ENCODE results near the gene GGA1. TPM values are rescaled to one million over a fixed set of nuclear protein-coding genes. Genes with fewer than 3 reads are reported as not detected.
"Not testable (repeated sequence)": the region's sequence is repeated elsewhere in the genome, so short reads cannot be mapped to it uniquely, and the experiment has no call there.

The GGA1 gene
- total RNA-seq, 4 donors from 2014 or later: 16.7 to 78.0 (median 35.3) TPM

- H3K4me3 ChIP-seq: no peak overlapping the region
- no peaks in the 10 kb centered on the region for H3K9me3 ChIP-seq
- TF ChIP-seq POLR2A (IDR thresholded peaks at IDR 0.05): no peak
- TF ChIP-seq, protein P1, sequence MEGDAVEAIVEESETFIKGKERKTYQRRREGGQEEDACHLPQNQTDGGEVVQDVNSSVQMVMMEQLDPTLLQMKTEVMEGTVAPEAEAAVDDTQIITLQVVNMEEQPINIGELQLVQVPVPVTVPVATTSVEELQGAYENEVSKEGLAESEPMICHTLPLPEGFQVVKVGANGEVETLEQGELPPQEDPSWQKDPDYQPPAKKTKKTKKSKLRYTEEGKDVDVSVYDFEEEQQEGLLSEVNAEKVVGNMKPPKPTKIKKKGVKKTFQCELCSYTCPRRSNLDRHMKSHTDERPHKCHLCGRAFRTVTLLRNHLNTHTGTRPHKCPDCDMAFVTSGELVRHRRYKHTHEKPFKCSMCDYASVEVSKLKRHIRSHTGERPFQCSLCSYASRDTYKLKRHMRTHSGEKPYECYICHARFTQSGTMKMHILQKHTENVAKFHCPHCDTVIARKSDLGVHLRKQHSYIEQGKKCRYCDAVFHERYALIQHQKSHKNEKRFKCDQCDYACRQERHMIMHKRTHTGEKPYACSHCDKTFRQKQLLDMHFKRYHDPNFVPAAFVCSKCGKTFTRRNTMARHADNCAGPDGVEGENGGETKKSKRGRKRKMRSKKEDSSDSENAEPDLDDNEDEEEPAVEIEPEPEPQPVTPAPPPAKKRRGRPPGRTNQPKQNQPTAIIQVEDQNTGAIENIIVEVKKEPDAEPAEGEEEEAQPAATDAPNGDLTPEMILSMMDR (IDR thresholded peaks at IDR 0.05): no peak
- peaks cover 0 to 6% of the 10 kb centered on the region in 2 donors for H3K4me1 ChIP-seq
- intact Hi-C loops (cut with DNase I; ENCODE audit: low total_unique reads): no loop called here
- H3K27me3 ChIP-seq: no peaks in the 10 kb centered on the region
- H3K27ac ChIP-seq: no peak overlapping the region
- H3K36me3 ChIP-seq: no peaks in the 10 kb centered on the region
- no peak for DNase-seq
Measured at GRCh38 chr22:37654563-37655251, 46.1 kb downstream of the GGA1 start.

DNA sequence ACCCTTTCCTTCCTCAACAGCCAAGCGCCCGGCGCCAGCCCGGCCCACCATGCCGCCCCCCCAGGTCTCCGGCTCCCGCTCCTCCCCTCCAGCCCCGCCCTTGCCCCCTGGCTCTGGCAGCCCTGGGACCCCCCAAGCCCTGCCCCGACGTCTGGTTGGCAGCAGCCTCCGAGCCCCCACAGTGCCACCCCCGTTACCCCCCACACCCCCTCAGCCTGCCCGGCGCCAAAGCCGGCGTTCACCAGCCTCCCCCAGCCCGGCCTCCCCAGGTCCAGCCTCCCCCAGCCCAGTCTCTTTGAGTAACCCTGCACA is 46.6 kb downstream of the GGA1 start:
- TF ChIP-seq, protein P1 (IDR thresholded peaks at IDR 0.05): no peak
- TF ChIP-seq POLR2A (IDR thresholded peaks at IDR 0.05): no peak
- no peak overlapping the region for H3K27ac ChIP-seq

DNA sequence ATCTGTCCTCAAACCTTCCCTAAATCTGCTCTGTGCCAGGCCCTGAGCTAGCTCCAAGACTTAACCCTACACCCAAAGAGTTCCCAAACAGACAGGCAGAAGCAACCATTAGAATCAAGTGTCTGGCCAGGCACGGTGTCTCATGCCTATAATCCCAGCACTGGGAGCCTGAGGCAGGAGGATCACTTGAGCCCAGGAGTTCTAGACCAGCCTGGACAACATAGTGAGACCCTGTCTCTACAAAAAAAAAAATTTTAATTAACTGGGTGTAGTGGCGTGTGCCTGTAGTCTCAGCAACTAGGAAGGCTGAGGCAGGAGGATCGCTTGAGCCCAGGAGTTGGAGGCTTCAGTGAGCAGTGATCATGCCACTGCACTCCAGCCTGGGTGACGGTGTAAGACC is 47.9 kb downstream of the GGA1 start:
- H3K9me3 ChIP-seq; DNase-seq; H3K27me3 ChIP-seq; H3K4me3 ChIP-seq; H3K36me3 ChIP-seq; H3K27ac ChIP-seq; intact Hi-C loops (cut with DNase I; ENCODE audit: low total_unique reads): not testable (repeated sequence)
- H3K4me1 ChIP-seq: peaks cover 0 to 11% of the 10 kb centered on the region in 2 donors

More for the DNA sequence above, 46.6 kb downstream of the GGA1 start:
- no peak overlapping the region for H3K4me3 ChIP-seq
- DNase-seq: no peak
- H3K4me1 ChIP-seq: peaks cover 0 to 8% of the 10 kb centered on the region in 2 donors
- intact Hi-C loops (cut with DNase I; ENCODE audit: low total_unique reads): no loop called here
- H3K36me3 ChIP-seq: no peaks in the 10 kb centered on the region
- H3K27me3 ChIP-seq: no peaks in the 10 kb centered on the region
- no peaks in the 10 kb centered on the region for H3K9me3 ChIP-seq

DNA sequence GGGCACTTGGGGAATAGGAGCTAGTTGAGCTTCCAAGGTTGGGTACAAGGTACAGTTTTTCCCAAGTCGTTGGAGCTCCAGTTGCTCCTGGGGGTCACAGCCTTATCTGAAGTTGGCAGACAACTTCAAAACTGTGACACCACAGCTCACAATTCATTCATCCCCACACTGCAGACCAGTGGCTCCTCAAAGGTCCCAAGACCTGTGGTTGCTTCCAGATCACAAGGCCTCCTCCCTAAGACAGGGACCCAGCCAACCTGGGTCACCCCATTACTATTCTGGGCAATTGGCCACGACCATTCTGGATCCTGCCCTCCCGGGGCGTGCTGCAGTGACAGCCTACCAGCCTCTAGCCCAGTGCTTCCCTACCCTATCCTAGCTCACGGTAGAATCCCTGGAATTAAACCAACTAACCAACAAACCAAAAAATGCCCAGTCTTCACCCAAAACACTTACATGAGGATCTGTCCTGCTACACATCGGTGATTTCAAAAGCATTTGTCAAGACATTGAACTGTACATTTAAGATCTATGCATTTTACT is 49.0 kb downstream of the GGA1 start:
- DNase-seq: no peak
- intact Hi-C loops (cut with DNase I; ENCODE audit: low total_unique reads): no loop called here
- peak overlapping the region; percentile 81 for H3K27ac ChIP-seq

DNA sequence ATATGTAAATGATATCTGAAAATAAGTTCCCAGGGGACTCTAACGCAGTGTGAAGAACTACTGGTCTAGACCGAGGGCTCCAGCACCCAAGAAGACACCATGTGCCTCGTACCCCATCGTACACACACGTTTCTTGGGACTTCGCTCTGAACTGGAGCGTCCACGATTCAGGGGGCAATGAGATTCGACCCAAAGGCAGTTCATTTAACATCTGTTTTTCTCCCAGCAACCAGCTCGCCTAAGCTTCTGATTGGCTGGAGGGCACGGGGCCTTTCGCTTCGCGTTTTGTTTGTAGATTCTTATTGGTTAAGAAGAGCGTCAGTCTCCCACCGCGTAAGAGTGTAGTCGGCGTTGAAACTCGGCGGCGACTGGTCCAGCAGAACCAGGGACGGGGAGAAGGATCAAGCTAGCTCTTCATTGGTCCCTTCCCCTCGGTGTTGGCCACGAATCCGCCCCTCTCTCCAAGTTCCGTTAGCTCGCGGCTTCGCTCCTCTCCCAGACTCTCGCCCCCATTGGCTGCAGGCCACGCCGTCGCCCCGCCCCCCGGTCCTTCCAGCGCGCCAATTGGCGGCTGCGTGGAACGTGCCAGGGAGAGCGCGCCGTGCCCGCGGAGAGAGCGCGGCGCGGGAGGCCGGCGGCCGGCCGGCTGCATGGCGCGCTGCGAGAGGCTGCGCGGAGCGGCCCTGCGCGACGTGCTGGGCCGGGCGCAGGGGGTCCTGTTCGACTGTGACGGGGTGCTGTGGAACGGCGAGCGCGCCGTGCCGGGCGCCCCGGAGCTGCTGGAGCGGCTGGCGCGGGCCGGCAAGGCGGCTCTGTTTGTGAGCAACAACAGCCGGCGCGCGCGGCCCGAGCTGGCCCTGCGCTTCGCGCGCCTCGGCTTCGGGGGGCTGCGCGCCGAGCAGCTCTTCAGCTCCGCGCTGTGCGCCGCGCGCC is 49.8 kb downstream of the GGA1 start, which contains the start of gene PDXP:
Gene PDXP (plus strand): TSS at position 591 of the 933 bp plus-strand sequence. CDS start 60 bp downstream, at position 651.
- peak; percentile 85 to 92 for TF ChIP-seq POLR2A (IDR thresholded peaks at IDR 0.05)
- TF ChIP-seq, protein P1 (IDR thresholded peaks at IDR 0.05): peak in 2 of 4 experiments; percentile 13 to 22
- H3K4me3 ChIP-seq: peak within 1 kb of the TSS; percentile 51 to 68
- no peaks in the 10 kb centered on the region for H3K27me3 ChIP-seq
- intact Hi-C loops (cut with DNase I; ENCODE audit: low total_unique reads): no loop called here
- H3K36me3 ChIP-seq: no peaks in the 10 kb centered on the region
- peak; percentile 100 for DNase-seq
- H3K27ac ChIP-seq: peak within 1 kb of the TSS; percentile 81
- peaks cover 0 to 11% of the 10 kb centered on the region in 2 donors for H3K4me1 ChIP-seq
- no peaks in the 10 kb centered on the region for H3K9me3 ChIP-seq

More for the DNA sequence above, 49.0 kb downstream of the GGA1 start:
- H3K4me3 ChIP-seq: peak overlapping the region; percentile 27 to 42
- H3K27me3 ChIP-seq: no peaks in the 10 kb centered on the region
- H3K36me3 ChIP-seq: no peaks in the 10 kb centered on the region
- no peaks in the 10 kb centered on the region for H3K9me3 ChIP-seq
- TF ChIP-seq, protein P1 (IDR thresholded peaks at IDR 0.05): no peak
- TF ChIP-seq POLR2A (IDR thresholded peaks at IDR 0.05): no peak
- peaks cover 0 to 11% of the 10 kb centered on the region in 2 donors for H3K4me1 ChIP-seq
